Neural cell (in vitro differentiated cells): ENCODE data around the gene CSGALNACT2. TPM values are rescaled to one million over a fixed set of nuclear protein-coding genes. Genes with fewer than 3 reads are reported as not detected.

Experiments
- H2AFZ ChIP-seq: fragments of 200-600, 300-800 bp; sonication (generic), shearing (Covaris generic); 2 replicates; pipeline ENCODE4 v1.6.0; 2014; ENCODE audit warnings: low read depth, mild to moderate bottlenecking, antibody characterized with exemption, low read length, moderate library complexity
- H3F3A ChIP-seq: fragments of 200-600 bp; shearing (Covaris generic); 2 replicates; pipeline ENCODE4 v1.6.1; 2016; ENCODE audit warnings: mild to moderate bottlenecking, moderate library complexity, mixed read lengths, antibody characterized with exemption, low read length; ENCODE audit not compliant: insufficient read depth, poor library complexity, severe bottlenecking
- H3K27ac ChIP-seq: fragments of 200-600, 300-800 bp; sonication (generic), shearing (Covaris generic); 2 replicates; pipeline ENCODE4 v1.5.1; 2014; ENCODE audit warnings: mild to moderate bottlenecking, low read length, moderate library complexity
- H3K27me3 ChIP-seq: fragments of 300-800, 200-600 bp; sonication (generic), shearing (Covaris generic); 2 replicates; pipeline ENCODE4 v1.6.0; 2014; ENCODE audit warnings: mild to moderate bottlenecking, low read depth, low read length, moderate library complexity; ENCODE audit not compliant: insufficient read depth
- H3K36me3 ChIP-seq: fragments of 300-800, 200-600 bp; sonication (generic), shearing (Covaris generic); 2 replicates; pipeline ENCODE4 v1.5.1; 2014; ENCODE audit warnings: mild to moderate bottlenecking, antibody characterized with exemption, low read length, moderate library complexity; ENCODE audit not compliant: insufficient read depth
- H3K4me2 ChIP-seq: fragments of 300-800, 200-600 bp; sonication (generic), shearing (Covaris generic); 2 replicates; pipeline ENCODE4 v1.6.0; 2014; ENCODE audit warnings: mild to moderate bottlenecking, low read length
- H3K4me3 ChIP-seq: fragments of 300-800, 200-600 bp; sonication (generic), shearing (Covaris generic); 2 replicates; pipeline ENCODE4 v1.5.1; 2014; ENCODE audit warnings: mild to moderate bottlenecking, low read length, moderate library complexity
- H3K79me2 ChIP-seq: fragments of 200-600 bp; shearing (Covaris generic); replicated peaks from 2 replicates; pipeline ENCODE4 v1.6.0; 2014; ENCODE audit warnings: mild to moderate bottlenecking, low read length, moderate library complexity; ENCODE audit not compliant: insufficient read depth
- H3K9ac ChIP-seq: fragments of 300-800, 200-600 bp; sonication (generic), shearing (Covaris generic); 2 replicates; pipeline ENCODE4 v1.6.1; 2016; ENCODE audit warnings: mild to moderate bottlenecking, low read length, mixed read lengths
- H3K9me2 ChIP-seq: fragments of 200-600 bp; shearing (Covaris generic); 2 replicates; pipeline ENCODE4 v1.6.1; 2016; ENCODE audit warnings: mild to moderate bottlenecking, low read length, mixed read lengths; ENCODE audit not compliant: insufficient read depth
- H3K9me3 ChIP-seq: fragments of 200-600, 300-800 bp; sonication (generic), shearing (Covaris generic); 2 replicates; pipeline ENCODE4 v1.6.1; 2016; ENCODE audit warnings: mild to moderate bottlenecking, mixed run types, low read length, moderate library complexity, mixed read lengths
- H4K20me1 ChIP-seq: fragments of 200-600 bp; shearing (Covaris generic); 2 replicates; pipeline ENCODE4 v1.6.1; 2016; ENCODE audit warnings: mild to moderate bottlenecking, mixed run types; ENCODE audit not compliant: insufficient read depth
- EP300 ChIP-seq: fragments of 450-650 bp; conservative IDR thresholded peaks from 2 replicates; pipeline ENCODE4 v1.6.1; 2014; ENCODE audit warnings: antibody characterized with exemption, mild to moderate bottlenecking, moderate library complexity; ENCODE audit not compliant: poor library complexity, severe bottlenecking
- EZH2 ChIP-seq: fragments of 200-600, 300-800 bp; shearing (Covaris generic), sonication (generic); IDR thresholded peaks from 2 replicates; pipeline ENCODE4 v1.6.1; 2014; ENCODE audit warnings: antibody characterized with exemption, low read length, borderline replicate concordance, mild to moderate bottlenecking; ENCODE audit not compliant: insufficient read depth, poor library complexity, severe bottlenecking
- MXI1 ChIP-seq: fragments of 450-650 bp; conservative IDR thresholded peaks from 2 replicates; pipeline ENCODE4 v1.6.1; 2014; ENCODE audit warnings: antibody characterized with exemption, mild to moderate bottlenecking; ENCODE audit not compliant: poor library complexity, severe bottlenecking
- POLR2AphosphoS5 ChIP-seq: IDR thresholded peaks from 2 replicates; pipeline ENCODE4 v1.6.1; 2012
- RAD21 ChIP-seq: fragments of 450-650 bp; conservative IDR thresholded peaks from 2 replicates; pipeline ENCODE4 v1.6.1; 2014; ENCODE audit warnings: antibody characterized with exemption, mild to moderate bottlenecking, moderate library complexity
- TAF1 ChIP-seq: IDR thresholded peaks from 2 replicates; pipeline ENCODE4 v1.6.1; 2012; ENCODE audit warnings: low read depth
- polyA plus RNA-seq: library from polyadenylated mRNA; depleted of rRNA; stranded (reverse); fragments of >200 nt; gene quantifications from 2 replicates; pipeline ENCODE4 v1.2.3, GENCODE V29; 2014
- TF ChIP-seq, protein P1 (sequence below): IDR thresholded peaks from 2 replicates; pipeline ENCODE4 v1.6.1; 2012; ENCODE audit warnings: borderline replicate concordance
- TF ChIP-seq, protein P2 (sequence below): fragments of 450-650 bp; IDR thresholded peaks from 2 replicates; pipeline ENCODE4 v1.5.1; 2014; ENCODE audit warnings: antibody characterized with exemption, mild to moderate bottlenecking, moderate library complexity; ENCODE audit not compliant: poor library complexity, severe bottlenecking

Gene CSGALNACT2
- polyA plus RNA-seq, 1 donor from 2014 or later: 20.7 TPM

DNA sequence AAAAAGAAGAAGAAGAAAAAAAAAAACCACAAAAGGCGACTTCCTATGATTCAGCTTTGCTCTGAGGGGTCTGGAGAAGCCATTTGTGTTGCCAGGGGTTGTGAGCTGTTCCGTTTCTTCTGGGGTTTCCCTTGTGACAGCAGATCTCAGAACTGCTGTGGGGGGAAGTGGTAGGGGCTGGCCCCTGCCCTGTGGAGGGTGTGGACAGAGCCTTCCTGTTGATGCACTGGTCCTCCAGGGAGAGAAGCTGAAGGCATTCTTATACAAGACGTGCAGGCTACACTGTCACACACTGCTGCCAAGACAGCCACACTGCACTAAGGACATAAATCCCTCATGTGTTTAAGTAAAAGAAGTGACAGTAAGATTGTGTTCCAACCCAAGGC lies 17.3 kb upstream of the CSGALNACT2 start:
- no peaks in the 10 kb centered on the region for H3K9me2 ChIP-seq
- no peak overlapping the region for H3K4me2 ChIP-seq
- H3F3A ChIP-seq: no peaks in the 10 kb centered on the region
- no peaks in the 10 kb centered on the region for H3K36me3 ChIP-seq
- H3K9ac ChIP-seq: no peak overlapping the region
- no peaks in the 10 kb centered on the region for H3K79me2 ChIP-seq
- TF ChIP-seq TAF1 (no peak), MXI1 (no peak), EZH2 (no peak), POLR2AphosphoS5 (no peak), EP300 (no peak), RAD21 (no peak)
- TF ChIP-seq, protein P1, sequence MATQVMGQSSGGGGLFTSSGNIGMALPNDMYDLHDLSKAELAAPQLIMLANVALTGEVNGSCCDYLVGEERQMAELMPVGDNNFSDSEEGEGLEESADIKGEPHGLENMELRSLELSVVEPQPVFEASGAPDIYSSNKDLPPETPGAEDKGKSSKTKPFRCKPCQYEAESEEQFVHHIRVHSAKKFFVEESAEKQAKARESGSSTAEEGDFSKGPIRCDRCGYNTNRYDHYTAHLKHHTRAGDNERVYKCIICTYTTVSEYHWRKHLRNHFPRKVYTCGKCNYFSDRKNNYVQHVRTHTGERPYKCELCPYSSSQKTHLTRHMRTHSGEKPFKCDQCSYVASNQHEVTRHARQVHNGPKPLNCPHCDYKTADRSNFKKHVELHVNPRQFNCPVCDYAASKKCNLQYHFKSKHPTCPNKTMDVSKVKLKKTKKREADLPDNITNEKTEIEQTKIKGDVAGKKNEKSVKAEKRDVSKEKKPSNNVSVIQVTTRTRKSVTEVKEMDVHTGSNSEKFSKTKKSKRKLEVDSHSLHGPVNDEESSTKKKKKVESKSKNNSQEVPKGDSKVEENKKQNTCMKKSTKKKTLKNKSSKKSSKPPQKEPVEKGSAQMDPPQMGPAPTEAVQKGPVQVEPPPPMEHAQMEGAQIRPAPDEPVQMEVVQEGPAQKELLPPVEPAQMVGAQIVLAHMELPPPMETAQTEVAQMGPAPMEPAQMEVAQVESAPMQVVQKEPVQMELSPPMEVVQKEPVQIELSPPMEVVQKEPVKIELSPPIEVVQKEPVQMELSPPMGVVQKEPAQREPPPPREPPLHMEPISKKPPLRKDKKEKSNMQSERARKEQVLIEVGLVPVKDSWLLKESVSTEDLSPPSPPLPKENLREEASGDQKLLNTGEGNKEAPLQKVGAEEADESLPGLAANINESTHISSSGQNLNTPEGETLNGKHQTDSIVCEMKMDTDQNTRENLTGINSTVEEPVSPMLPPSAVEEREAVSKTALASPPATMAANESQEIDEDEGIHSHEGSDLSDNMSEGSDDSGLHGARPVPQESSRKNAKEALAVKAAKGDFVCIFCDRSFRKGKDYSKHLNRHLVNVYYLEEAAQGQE: no peak
- TF ChIP-seq, protein P2, sequence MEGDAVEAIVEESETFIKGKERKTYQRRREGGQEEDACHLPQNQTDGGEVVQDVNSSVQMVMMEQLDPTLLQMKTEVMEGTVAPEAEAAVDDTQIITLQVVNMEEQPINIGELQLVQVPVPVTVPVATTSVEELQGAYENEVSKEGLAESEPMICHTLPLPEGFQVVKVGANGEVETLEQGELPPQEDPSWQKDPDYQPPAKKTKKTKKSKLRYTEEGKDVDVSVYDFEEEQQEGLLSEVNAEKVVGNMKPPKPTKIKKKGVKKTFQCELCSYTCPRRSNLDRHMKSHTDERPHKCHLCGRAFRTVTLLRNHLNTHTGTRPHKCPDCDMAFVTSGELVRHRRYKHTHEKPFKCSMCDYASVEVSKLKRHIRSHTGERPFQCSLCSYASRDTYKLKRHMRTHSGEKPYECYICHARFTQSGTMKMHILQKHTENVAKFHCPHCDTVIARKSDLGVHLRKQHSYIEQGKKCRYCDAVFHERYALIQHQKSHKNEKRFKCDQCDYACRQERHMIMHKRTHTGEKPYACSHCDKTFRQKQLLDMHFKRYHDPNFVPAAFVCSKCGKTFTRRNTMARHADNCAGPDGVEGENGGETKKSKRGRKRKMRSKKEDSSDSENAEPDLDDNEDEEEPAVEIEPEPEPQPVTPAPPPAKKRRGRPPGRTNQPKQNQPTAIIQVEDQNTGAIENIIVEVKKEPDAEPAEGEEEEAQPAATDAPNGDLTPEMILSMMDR: no peak
- H3K4me3 ChIP-seq: no peak overlapping the region
- H2AFZ ChIP-seq: no peak overlapping the region
- H3K27ac ChIP-seq: no peak overlapping the region
- H3K9me3 ChIP-seq: no peaks in the 10 kb centered on the region
- no peaks in the 10 kb centered on the region for H4K20me1 ChIP-seq
- no peaks in the 10 kb centered on the region for H3K27me3 ChIP-seq

DNA sequence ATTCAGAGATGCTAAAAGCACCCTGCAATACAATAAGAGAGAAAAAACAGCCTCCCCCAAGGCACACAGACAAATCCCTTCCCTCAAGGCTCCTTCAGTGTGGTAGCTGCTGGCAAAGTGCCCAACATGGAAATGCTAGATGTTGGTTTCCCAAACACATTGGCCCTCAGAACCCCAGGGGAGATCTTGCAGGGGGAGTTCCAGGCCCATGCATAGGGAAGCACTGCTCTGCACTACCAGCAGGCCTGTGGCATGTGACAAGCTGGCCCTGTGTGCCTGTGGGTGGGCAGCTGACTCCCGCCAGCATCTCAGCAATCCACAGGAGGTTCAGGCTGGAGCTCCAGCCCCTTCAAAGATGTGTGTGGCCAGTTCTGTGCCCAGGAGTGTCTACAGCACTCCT lies 16.8 kb upstream of the CSGALNACT2 start:
- H3K36me3 ChIP-seq: no peaks in the 10 kb centered on the region
- no peaks in the 10 kb centered on the region for H4K20me1 ChIP-seq
- H3F3A ChIP-seq: no peaks in the 10 kb centered on the region
- no peaks in the 10 kb centered on the region for H3K79me2 ChIP-seq
- no peaks in the 10 kb centered on the region for H3K9me3 ChIP-seq
- no peak overlapping the region for H3K4me3 ChIP-seq
- H3K9me2 ChIP-seq: no peaks in the 10 kb centered on the region
- H3K9ac ChIP-seq: no peak overlapping the region
- no peak overlapping the region for H3K27ac ChIP-seq
- H3K27me3 ChIP-seq: no peaks in the 10 kb centered on the region
- H3K4me2 ChIP-seq: no peak overlapping the region
- TF ChIP-seq EZH2: no peak
- TF ChIP-seq, protein P1: no peak
- no peak overlapping the region for H2AFZ ChIP-seq
